ENCODE results near the gene SYCE1. TPM values are rescaled to one million over a fixed set of nuclear protein-coding genes. Genes with fewer than 3 reads are reported as not detected.

SYCE1 gene, protein sequence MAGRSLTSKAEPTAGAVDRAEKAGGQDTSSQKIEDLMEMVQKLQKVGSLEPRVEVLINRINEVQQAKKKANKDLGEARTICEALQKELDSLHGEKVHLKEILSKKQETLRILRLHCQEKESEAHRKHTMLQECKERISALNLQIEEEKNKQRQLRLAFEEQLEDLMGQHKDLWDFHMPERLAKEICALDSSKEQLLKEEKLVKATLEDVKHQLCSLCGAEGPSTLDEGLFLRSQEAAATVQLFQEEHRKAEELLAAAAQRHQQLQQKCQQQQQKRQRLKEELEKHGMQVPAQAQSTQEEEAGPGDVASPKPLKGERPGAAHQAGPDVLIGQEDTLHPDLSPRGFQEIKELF
- total RNA-seq (not detected in 2 replicates), polyA plus RNA-seq (0.10 and 0.42 TPM in 2 replicates), polyA minus RNA-seq (not detected in 2 replicates)
- 0.56 TPM for total RNA-seq (2013)

DNA sequence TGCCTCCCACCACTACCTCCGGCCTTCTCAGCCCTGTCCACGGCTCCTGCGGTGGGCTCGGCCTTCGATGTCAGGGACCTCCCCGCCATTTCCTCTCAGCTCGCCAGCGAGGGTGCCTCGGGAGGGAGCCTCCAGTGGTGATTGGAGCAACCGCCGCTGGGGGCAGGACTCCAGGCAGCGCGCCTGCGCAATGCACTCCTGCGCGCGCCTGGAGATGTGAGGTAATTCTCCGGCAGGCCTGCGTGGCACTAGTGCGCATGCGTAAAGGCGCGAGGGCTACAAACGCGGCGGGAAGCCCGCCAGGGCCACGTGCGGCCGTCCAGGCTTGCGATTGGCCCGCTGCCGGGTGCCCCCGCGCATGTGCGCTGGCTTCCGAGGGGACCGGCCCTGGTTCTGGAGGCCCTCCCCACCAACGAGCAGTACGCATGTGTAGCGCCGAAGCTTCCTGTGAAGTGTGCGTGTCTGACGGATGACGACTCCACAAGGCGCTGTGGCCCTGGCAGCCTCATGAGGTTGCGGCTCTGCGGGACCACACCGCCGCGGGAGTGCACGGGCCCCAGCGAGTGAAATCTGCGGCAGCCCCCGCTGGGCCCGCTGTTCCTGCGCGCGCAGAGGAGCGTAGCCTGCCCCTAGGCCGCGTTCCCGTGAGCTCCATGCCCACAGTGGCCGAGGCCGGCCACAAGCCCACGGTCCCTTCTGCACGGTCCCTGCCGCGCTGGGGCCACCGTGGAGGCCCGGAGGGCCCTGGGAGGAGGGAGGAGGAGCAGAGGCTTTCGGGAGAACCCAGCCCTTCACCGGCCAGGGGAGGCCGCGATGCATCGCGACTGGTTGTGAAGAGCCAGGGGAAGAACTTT, at the start of gene SYCE1:
SYCE1 (minus strand) TSS at position 143 of the 854 bp plus-strand sequence; CDS start at position 89, 54 bp downstream.
- no peak within 1 kb of the TSS for H2AFZ ChIP-seq (ENCODE audit: insufficient read depth, low read depth, low read length, poor library complexity, severe bottlenecking)
- ATAC-seq (ENCODE audit: low read depth) (no peak), DNase-seq (peak; percentile 52)
- 75% methylated on average over 77 of the region's 77 CpGs for WGBS (ENCODE audit: insufficient coverage)
- no peak within 1 kb of the TSS for H3K4me2 ChIP-seq (replicated peaks; ENCODE audit: low read depth, low read length, poor library complexity, severe bottlenecking)
- no peaks in the 10 kb centered on the region for H3K36me3 ChIP-seq (replicated peaks in 1 of 2; ENCODE audit: control extremely low read depth in 1 of 2, control insufficient read depth in 1 of 2, extremely low read depth in 1 of 2, insufficient read depth in 2 of 2, low read length in 1 of 2)
- H3K9ac ChIP-seq (ENCODE audit: low read length), result no peak within 1 kb of the TSS
- H3K4me3 ChIP-seq (ENCODE audit: control extremely low read depth in 1 of 5, extremely low read depth in 1 of 5, insufficient read depth in 1 of 5, low read depth in 2 of 5, low read length in 4 of 5), result no peak within 1 kb of the TSS
- TF ChIP-seq EZH2 (IDR thresholded peaks at IDR 0.05; ENCODE audit: borderline replicate concordance, insufficient read depth, low read depth, low read length, poor library complexity, severe bottlenecking), result no peak
- TF ChIP-seq, protein P1, sequence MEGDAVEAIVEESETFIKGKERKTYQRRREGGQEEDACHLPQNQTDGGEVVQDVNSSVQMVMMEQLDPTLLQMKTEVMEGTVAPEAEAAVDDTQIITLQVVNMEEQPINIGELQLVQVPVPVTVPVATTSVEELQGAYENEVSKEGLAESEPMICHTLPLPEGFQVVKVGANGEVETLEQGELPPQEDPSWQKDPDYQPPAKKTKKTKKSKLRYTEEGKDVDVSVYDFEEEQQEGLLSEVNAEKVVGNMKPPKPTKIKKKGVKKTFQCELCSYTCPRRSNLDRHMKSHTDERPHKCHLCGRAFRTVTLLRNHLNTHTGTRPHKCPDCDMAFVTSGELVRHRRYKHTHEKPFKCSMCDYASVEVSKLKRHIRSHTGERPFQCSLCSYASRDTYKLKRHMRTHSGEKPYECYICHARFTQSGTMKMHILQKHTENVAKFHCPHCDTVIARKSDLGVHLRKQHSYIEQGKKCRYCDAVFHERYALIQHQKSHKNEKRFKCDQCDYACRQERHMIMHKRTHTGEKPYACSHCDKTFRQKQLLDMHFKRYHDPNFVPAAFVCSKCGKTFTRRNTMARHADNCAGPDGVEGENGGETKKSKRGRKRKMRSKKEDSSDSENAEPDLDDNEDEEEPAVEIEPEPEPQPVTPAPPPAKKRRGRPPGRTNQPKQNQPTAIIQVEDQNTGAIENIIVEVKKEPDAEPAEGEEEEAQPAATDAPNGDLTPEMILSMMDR (IDR thresholded peaks at IDR 0.05), result no peak
- H4K20me1 ChIP-seq (ENCODE audit: control insufficient read depth, insufficient read depth, low read length, poor library complexity, severe bottlenecking), result no peaks in the 10 kb centered on the region
- H3K9me3 ChIP-seq (ENCODE audit: control extremely low read depth in 1 of 3, control insufficient read depth in 2 of 3, insufficient read depth in 1 of 3, low read length in 2 of 3), result peaks cover 0 to 32% (median 0%) of the 10 kb centered on the region in 3 donors
- H3K4me1 Mint-ChIP-seq, result no peaks in the 10 kb centered on the region
- H3K27ac ChIP-seq (ENCODE audit: low read length in 2 of 2), result peak within 1 kb of the TSS in 1 of 2 donors; percentile 2
- intact Hi-C loops (cut with micrococcal nuclease), result no loop called here
- POLR2A ChIA-PET, result no interaction called here
- peaks cover 9% of the 10 kb centered on the region for H3K27me3 Mint-ChIP-seq
- peaks cover 0 to 3% (median 2%) of the 10 kb centered on the region in 4 experiments for H3K27me3 ChIP-seq (replicated peaks in 1 of 4; ENCODE audit: control extremely low read depth in 1 of 4, control insufficient read depth in 3 of 4, insufficient read depth in 4 of 4, low read length in 3 of 4)
- CTCF ChIA-PET, result no interaction called here
- H3K4me3 Mint-ChIP-seq, result no peak within 1 kb of the TSS
- H3K9me3 Mint-ChIP-seq (ENCODE audit: insufficient read depth), result no peaks in the 10 kb centered on the region
- no peaks in the 10 kb centered on the region for H3K79me2 ChIP-seq (ENCODE audit: control insufficient read depth, insufficient read depth, low read length)
- H3K27ac Mint-ChIP-seq, result no peak within 1 kb of the TSS
- H3K4me1 ChIP-seq (ENCODE audit: control insufficient read depth in 2 of 2, insufficient read depth in 2 of 2, low read length in 2 of 2), result no peaks in the 10 kb centered on the region

Data from B cell (primary cell).